Stomach (tissue), 9 donors: ENCODE measurements around the gene MAN1A1. TPM values are rescaled to one million over a fixed set of nuclear protein-coding genes. Genes with fewer than 3 reads are reported as not detected.

Experiments used
- DNase-seq, 2 donors: peaks; one replicate each; pipeline versions ENCODE4 v3.0.0 to v3.0.0-alpha.2; 2013 to 2019
- H3K27ac ChIP-seq, 5 donors: fragments of 200-600 bp in 4 of 5; sonication (generic) in 4 of 5; one replicate each; pipeline ENCODE4 v1.5.1; 2013 to 2019; ENCODE audit warnings: mild to moderate bottlenecking in 1 of 5, moderate library complexity in 1 of 5
- H3K27me3 ChIP-seq, 3 donors: fragments of 200-600 bp; sonication (generic); one replicate each; pipeline ENCODE4 v1.5.1; 2017 to 2019; ENCODE audit warnings: mixed run types in 1 of 3
- H3K36me3 ChIP-seq, 4 donors: fragments of 200-600 bp; sonication (generic); 1 replicate in 3 of 4; 2 replicates in 1 of 4; pipeline ENCODE4 v1.5.1; 2016 to 2019
- H3K4me1 ChIP-seq, 4 donors: fragments of 200-600 bp; sonication (generic); one replicate each; pipeline ENCODE4 v1.5.1; 2016 to 2019
- H3K4me3 ChIP-seq, 4 donors: fragments of 200-600 bp; sonication (generic) in 3 of 4; one replicate each; pipeline ENCODE4 v1.5.1; 2016 to 2019; ENCODE audit warnings: mild to moderate bottlenecking in 1 of 4
- H3K9me3 ChIP-seq, 4 donors: fragments of 200-600 bp; sonication (generic); one replicate each; pipeline ENCODE4 v1.5.1; 2016 to 2019
- EP300 ChIP-seq: sonication (generic); formaldehyde crosslinking; IDR thresholded peaks from one replicate; pipeline ENCODE4 v1.6.1; 2017; ENCODE audit warnings: antibody characterized with exemption
- POLR2A ChIP-seq, 4 donors: fragments of 450-650 bp; IDR thresholded peaks; one replicate each; pipeline ENCODE4 v1.6.1; 2016; ENCODE audit warnings: antibody characterized with exemption in 4 of 4, control low read depth in 2 of 4, mild to moderate bottlenecking in 1 of 4, moderate library complexity in 1 of 4
- POLR2AphosphoS5 ChIP-seq, 3 donors: sonication (generic); formaldehyde crosslinking; IDR thresholded peaks; one replicate each; pipeline ENCODE4 v1.6.1; 2016; ENCODE audit warnings: antibody characterized with exemption in 3 of 3
- WGBS, 5 donors: extraction: QIAGEN DNeasy Blood & Tissue Kit in 3 of 5; methylation state at CpG; one replicate each; pipeline versions ENCODE4 v1.1.5 to v1.1.7; 2013 to 2018; 5-methylcytosine and 5-hydroxymethylcytosine counted together
- intact Hi-C: fragments of 100-400 bp; cut with DNase I; formaldehyde crosslinking; loops from one replicate; pipeline ENCODE4 v1.15.1; 2023; ENCODE audit warnings: low total_unique reads
- polyA plus RNA-seq, 3 donors: library from polyadenylated mRNA; stranded (reverse); fragments of 200-250 nt; gene quantifications; one replicate each; pipeline ENCODE4 v1.2.3, GENCODE V29; 2013
- total RNA-seq, 5 donors: library from RNA; depleted of rRNA; stranded (reverse); fragments of >200 nt; gene quantifications; one replicate each; pipeline versions ENCODE4 v1.1.0 to v1.2.3, GENCODE V29; 2014 to 2016
- TF ChIP-seq, protein P1 (sequence below), 7 experiments: fragments of 450-650 bp in 4 of 7; fragments of 200-600 bp in 3 of 7; sonication (generic) in 3 of 7; IDR thresholded peaks; one replicate each; pipeline ENCODE4 v1.5.1; 2016 to 2019; ENCODE audit warnings: antibody characterized with exemption in 7 of 7, control low read depth in 2 of 7, mild to moderate bottlenecking in 1 of 7
- donor health status: healthy with polysubstance abuse.
- donor health status: Bipolar disorder and iron deficiency.
- donor health status: healthy.

The MAN1A1 gene
- total and polyA plus RNA-seq, 8 donors, result 8.0 to 132 (median 47.9) TPM

DNA sequence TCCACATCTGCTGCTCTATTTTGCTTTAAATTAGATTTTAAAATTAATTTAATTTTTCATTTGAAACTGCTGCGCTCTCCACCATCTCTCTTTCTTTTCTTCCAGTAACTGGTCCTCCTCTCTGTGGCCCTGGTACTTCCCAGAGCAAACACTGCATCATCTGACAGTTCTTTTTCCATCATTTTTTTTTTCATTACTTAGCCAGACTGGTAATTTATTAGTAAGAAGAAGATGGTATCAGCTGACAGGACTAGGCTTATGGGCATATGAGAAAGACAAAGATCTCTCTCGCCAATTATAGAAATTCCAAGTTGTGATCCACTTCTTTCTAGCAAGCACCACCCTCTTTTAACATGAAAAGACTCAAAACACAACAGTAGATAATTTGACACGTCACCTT is 197.4 kb downstream of the MAN1A1 start:
- Histone ChIP-seq H3K27me3 (no peaks in the 10 kb centered on the region), H3K27ac (no peak overlapping the region), H3K4me3 (no peak overlapping the region), H3K9me3 (no peaks in the 10 kb centered on the region), H3K4me1 (peaks cover 9 to 24% (median 18%) of the 10 kb centered on the region in 4 donors), H3K36me3 (no peaks in the 10 kb centered on the region)
- intact Hi-C loops, result no loop called here
- TF ChIP-seq, protein P1, sequence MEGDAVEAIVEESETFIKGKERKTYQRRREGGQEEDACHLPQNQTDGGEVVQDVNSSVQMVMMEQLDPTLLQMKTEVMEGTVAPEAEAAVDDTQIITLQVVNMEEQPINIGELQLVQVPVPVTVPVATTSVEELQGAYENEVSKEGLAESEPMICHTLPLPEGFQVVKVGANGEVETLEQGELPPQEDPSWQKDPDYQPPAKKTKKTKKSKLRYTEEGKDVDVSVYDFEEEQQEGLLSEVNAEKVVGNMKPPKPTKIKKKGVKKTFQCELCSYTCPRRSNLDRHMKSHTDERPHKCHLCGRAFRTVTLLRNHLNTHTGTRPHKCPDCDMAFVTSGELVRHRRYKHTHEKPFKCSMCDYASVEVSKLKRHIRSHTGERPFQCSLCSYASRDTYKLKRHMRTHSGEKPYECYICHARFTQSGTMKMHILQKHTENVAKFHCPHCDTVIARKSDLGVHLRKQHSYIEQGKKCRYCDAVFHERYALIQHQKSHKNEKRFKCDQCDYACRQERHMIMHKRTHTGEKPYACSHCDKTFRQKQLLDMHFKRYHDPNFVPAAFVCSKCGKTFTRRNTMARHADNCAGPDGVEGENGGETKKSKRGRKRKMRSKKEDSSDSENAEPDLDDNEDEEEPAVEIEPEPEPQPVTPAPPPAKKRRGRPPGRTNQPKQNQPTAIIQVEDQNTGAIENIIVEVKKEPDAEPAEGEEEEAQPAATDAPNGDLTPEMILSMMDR (IDR thresholded peaks at IDR 0.05), result no peak
- no peak for TF ChIP-seq POLR2A (IDR thresholded peaks at IDR 0.05)
- no peak for TF ChIP-seq POLR2AphosphoS5 (IDR thresholded peaks at IDR 0.05)
- no peak for TF ChIP-seq EP300
- WGBS, 5 donors, result 57 to 95% (median 78%) methylated on average over 3 of the region's 3 CpGs
- DNase-seq, result no peak

DNA sequence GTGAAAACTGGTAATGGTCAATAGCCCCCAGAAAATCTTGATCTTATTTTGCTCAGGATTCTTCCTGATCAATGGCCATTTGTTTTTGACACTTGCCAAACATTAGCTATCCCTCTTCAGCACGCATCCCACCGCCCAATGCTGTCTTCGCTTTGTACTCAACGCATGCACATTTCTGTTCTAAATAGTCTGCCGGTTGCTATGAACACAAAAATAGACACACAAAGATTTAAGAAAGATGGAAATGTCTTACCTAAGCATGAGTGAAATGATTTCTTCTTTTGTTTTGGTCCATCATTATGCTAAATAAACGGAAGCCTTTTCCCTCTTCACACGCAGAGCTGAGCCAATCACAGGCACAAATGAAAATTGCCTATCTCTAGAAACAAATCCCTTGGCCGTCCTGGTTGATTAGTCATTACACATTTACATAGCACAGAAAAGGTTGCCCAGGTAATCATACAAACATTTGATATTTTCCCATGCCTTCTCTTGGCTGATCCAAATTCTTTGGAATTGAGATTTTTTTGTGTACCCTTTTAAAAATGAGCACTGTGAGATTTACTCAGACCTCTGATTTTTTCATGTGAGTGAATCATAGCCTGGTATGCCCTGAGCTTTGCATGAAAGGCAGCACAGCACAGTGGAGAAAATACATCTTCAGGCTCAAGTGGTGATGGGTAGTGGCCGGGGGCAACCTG is 200.6 kb downstream of the MAN1A1 start:
- no peaks in the 10 kb centered on the region for H3K27me3 ChIP-seq
- H3K27ac ChIP-seq, result no peak overlapping the region
- H3K36me3 ChIP-seq, result no peaks in the 10 kb centered on the region
- DNase-seq, result peak in 1 of 2 donors; percentile 26
- H3K4me3 ChIP-seq, result no peak overlapping the region
- peaks cover 9 to 35% (median 21%) of the 10 kb centered on the region in 4 donors for H3K4me1 ChIP-seq
- intact Hi-C loops, result no loop called here
- TF ChIP-seq POLR2AphosphoS5 (IDR thresholded peaks at IDR 0.05), result no peak
- TF ChIP-seq, protein P1 (IDR thresholded peaks at IDR 0.05), result peak in 1 of 7 experiments; percentile 2
- WGBS, 5 donors, result 51 to 64% (median 60%) methylated on average over 9 of the region's 9 CpGs
- no peaks in the 10 kb centered on the region for H3K9me3 ChIP-seq

DNA sequence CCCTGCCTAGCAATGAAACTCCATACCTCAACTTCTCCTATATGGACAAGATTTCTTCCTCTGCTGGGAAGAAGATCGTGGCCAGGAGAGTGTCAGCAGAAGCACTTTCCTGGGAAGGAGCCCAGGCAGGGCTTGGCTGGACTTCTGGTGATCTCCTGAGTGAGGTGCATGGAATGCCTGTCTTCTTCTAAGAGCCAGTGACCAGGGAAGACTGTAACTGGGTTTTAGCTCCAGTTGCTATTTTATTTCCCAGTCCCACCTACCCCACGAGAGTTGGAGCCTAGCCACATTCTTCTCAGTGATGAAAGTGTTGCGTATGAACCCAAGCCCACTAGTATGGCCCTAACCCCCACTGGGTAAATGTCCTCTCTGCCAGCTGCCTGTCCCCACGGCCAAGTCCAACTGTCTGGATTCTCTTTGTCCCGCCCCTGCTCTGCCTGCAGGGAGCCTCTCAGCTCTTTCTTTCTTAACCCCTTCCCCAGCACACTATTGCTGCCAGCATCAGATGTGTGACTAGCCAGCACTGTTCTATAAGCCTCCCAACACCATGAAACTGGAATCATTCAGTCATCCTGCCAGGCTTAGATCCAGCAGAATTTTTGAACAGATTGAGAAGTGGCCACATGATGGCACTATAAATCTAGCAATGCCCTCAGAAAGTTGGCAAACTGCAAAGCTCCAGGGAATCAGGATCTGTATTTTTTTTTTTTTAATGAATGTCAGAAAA is 201.3 kb downstream of the MAN1A1 start:
- Histone ChIP-seq H3K27ac (peak overlapping the region in 4 of 5 donors; percentile 1 to 74 (median 52)), H3K4me3 (no peak overlapping the region), H3K4me1 (peaks cover 9 to 35% (median 21%) of the 10 kb centered on the region in 4 donors), H3K9me3 (no peaks in the 10 kb centered on the region), H3K36me3 (no peaks in the 10 kb centered on the region), H3K27me3 (no peaks in the 10 kb centered on the region)
- intact Hi-C loops, result no loop called here
- peak in 1 of 2 donors; percentile 88 for DNase-seq
- WGBS, 5 donors, result 41 to 58% (median 48%) methylated on average over 5 of the region's 5 CpGs
- TF ChIP-seq, protein P1 (IDR thresholded peaks at IDR 0.05), result peak in 5 of 7 experiments; percentile 21 to 60 (median 38)
- TF ChIP-seq POLR2AphosphoS5 (IDR thresholded peaks at IDR 0.05) (peak in 1 of 3 donors; percentile 43), EP300 (no peak)

DNA sequence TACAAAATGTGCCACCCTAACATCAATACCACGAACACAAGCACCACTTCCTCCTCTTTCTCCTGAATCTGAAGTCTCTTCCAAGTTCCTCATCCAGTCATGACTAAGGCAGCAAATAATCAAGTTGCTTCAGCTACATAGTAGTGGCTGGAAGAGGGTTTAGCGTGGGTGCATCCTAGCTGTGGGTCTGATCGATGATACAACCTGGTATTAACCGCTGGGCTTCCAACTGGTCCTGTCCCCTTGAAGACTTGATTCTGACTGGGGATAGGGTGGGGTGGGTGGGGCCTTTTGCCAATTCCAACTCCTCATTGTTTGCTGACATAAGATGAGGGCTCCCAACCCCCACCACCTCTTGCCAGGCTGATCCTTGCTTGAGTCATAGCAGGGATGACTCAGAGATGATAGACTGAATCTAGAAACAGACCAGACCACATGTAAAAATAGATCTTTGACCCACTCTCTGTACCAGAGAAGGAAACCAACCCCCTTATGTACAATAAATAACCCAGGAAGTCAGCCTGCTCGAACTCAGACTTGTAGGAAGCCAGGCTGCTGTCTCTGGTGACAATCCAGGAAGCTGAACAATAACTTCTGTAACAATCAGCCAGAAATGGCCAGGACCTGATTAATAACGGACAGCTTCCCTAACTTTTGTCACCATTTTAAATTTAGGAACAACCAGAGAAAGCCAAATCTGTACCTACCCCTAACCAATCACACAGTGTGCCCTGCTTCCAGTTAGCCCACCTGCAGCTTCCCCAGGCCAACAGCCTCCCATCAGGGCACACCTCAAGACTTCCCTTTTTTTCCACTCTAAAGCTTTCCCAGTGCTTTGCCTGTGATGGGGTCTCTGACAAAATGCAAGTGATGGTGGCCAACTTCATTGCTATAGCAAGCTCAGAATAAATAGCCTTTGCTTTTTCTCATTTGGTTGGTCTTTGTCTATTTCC is 202.2 kb downstream of the MAN1A1 start:
- intact Hi-C loops, result no loop called here
- Histone ChIP-seq H3K27ac (peak overlapping the region; percentile 1 to 74 (median 41)), H3K9me3 (no peaks in the 10 kb centered on the region), H3K27me3 (no peaks in the 10 kb centered on the region), H3K36me3 (no peaks in the 10 kb centered on the region), H3K4me3 (no peak overlapping the region), H3K4me1 (peaks cover 9 to 35% (median 21%) of the 10 kb centered on the region in 4 donors)
- WGBS, 5 donors, result 45 to 64% (median 53%) methylated on average over 4 to 6 of the region's 6 CpGs
- DNase-seq, result peak; percentile 37 to 52
- TF ChIP-seq, protein P1 (IDR thresholded peaks at IDR 0.05), result no peak
- TF ChIP-seq POLR2AphosphoS5 (IDR thresholded peaks at IDR 0.05), result peak in 1 of 3 donors; percentile 76
- no peak for TF ChIP-seq POLR2A (IDR thresholded peaks at IDR 0.05)
- TF ChIP-seq EP300, result no peak
